ENCODE data around the gene STARD9. TPM values are rescaled to one million over a fixed set of nuclear protein-coding genes. Genes with fewer than 3 reads are reported as not detected.

Gene STARD9
- total RNA-seq, 1 donor from 2014 or later: 7.2 TPM

Other genes with a start within 250 kb of the STARD9 start
- gene CAPN3, start 216.1 kb upstream of the STARD9 start, total RNA-seq (ENCODE audit: unreplicated experiment): 2.0 TPM
- gene ZNF106, start 84.5 kb upstream of the STARD9 start, total RNA-seq (ENCODE audit: unreplicated experiment): 56.3 TPM
- gene SNAP23, start 80.0 kb upstream of the STARD9 start, total RNA-seq (ENCODE audit: unreplicated experiment): 121 TPM
- 32.7 TPM for gene LRRC57, start 26.8 kb upstream of the STARD9 start, total RNA-seq (ENCODE audit: unreplicated experiment)
- 23.5 TPM for gene HAUS2, start 26.8 kb upstream of the STARD9 start, total RNA-seq (ENCODE audit: unreplicated experiment)
- gene CDAN1, start 161.5 kb downstream of the STARD9 start, total RNA-seq (ENCODE audit: unreplicated experiment): 29.9 TPM